Common myeloid progenitor, CD34-positive (primary cell): ENCODE measurements around the gene PCDHB9.
"Not testable (repeated sequence)": the region's sequence is repeated elsewhere in the genome, so short reads cannot be mapped to it uniquely, and the experiment has no call there.

Source experiments
- CTCF ChIA-PET: fragments of 350-600 bp; sonication (Branson Sonifier 250); formaldehyde crosslinking; loops from one replicate; lab custom pipeline; 2021; ENCODE audit warnings: antibody characterized with exemption; lab: Charles Lee
- POLR2A ChIA-PET: fragments of 350-600 bp; sonication (Branson Sonifier 250); formaldehyde crosslinking; loops from one replicate; lab custom pipeline; 2021; ENCODE audit warnings: antibody characterized with exemption; lab: Charles Lee
- DNase-seq, 3 donors: peaks; one replicate each; pipeline versions ENCODE4 v3.0.0 to v3.0.0-alpha.2; 2013
- H3K27ac ChIP-seq, 2 experiments: 1 replicate in 1 of 2; 2 replicates in 1 of 2; pipeline ENCODE4 v1.7.0; 2013; ENCODE audit warnings: inconsistent platforms in 2 of 2, low read length in 2 of 2, mild to moderate bottlenecking in 2 of 2, low read depth in 1 of 2, moderate library complexity in 1 of 2; ENCODE audit not compliant: severe bottlenecking in 2 of 2, insufficient read depth in 1 of 2, poor library complexity in 1 of 2
- H3K27me3 ChIP-seq, 5 experiments: replicated peaks in 2 of 5; 1 replicate in 3 of 5; 2 replicates in 2 of 5; pipeline versions ENCODE4 v1.6.1 to v1.7.0; 2013; ENCODE audit warnings: low read length in 4 of 5, mild to moderate bottlenecking in 2 of 5, moderate library complexity in 2 of 5, inconsistent platforms in 1 of 5; ENCODE audit not compliant: insufficient read depth in 5 of 5, control insufficient read depth in 4 of 5
- H3K36me3 ChIP-seq, 4 experiments: 1 replicate in 2 of 4; 2 replicates in 2 of 4; pipeline versions ENCODE4 v1.6.1 to v1.7.0; 2013; ENCODE audit warnings: low read length in 3 of 4, control low read depth in 1 of 4, mild to moderate bottlenecking in 1 of 4; ENCODE audit not compliant: control insufficient read depth in 4 of 4, insufficient read depth in 4 of 4
- H3K4me1 ChIP-seq, 4 experiments: 1 replicate in 3 of 4; 2 replicates in 1 of 4; pipeline versions ENCODE4 v1.6.1 to v1.7.1; 2013; ENCODE audit warnings: low read length in 3 of 4, mild to moderate bottlenecking in 3 of 4, control low read depth in 1 of 4, inconsistent platforms in 1 of 4, moderate library complexity in 1 of 4; ENCODE audit not compliant: control insufficient read depth in 4 of 4, insufficient read depth in 4 of 4; ENCODE audit errors: control extremely low read depth in 1 of 4
- H3K4me3 ChIP-seq, 7 experiments: 1 replicate in 4 of 7; 2 replicates in 3 of 7; pipeline versions ENCODE4 v1.5.1 to v1.7.0; 2013; ENCODE audit warnings: mild to moderate bottlenecking in 7 of 7, low read length in 6 of 7, moderate library complexity in 6 of 7, inconsistent platforms in 2 of 7, low read depth in 2 of 7, control low read depth in 1 of 7; ENCODE audit not compliant: insufficient read depth in 4 of 7, control insufficient read depth in 1 of 7; ENCODE audit errors: extremely low read depth in 1 of 7
- H3K9me3 ChIP-seq, 5 experiments: 1 replicate in 4 of 5; 2 replicates in 1 of 5; pipeline versions ENCODE4 v1.6.1 to v1.7.1; 2013; ENCODE audit warnings: low read length in 4 of 5, mild to moderate bottlenecking in 2 of 5, inconsistent platforms in 1 of 5, low read depth in 1 of 5, moderate library complexity in 1 of 5; ENCODE audit not compliant: control insufficient read depth in 4 of 5, insufficient read depth in 2 of 5; ENCODE audit errors: control extremely low read depth in 1 of 5
- WGBS: methylation state at CpG from one replicate; pipeline ENCODE4 v1.1.5; 2013; ENCODE audit not compliant: insufficient coverage; 5-methylcytosine and 5-hydroxymethylcytosine counted together

Gene PCDHB9

GRCh38 chr5:141152096-141152495, 34.9 kb upstream of the PCDHB9 start:
- H3K27ac ChIP-seq, H3K4me3 ChIP-seq, H3K4me1 ChIP-seq, CTCF ChIA-PET, DNase-seq, H3K36me3 ChIP-seq, POLR2A ChIA-PET: not testable (repeated sequence)
- WGBS = 30% methylated on average over 10 of the region's 36 CpGs
- Histone ChIP-seq H3K9me3 (peaks cover 3 to 44% (median 33%) of the 10 kb centered on the region in 5 experiments), H3K27me3 (peaks cover 5 to 40% (median 9%) of the 10 kb centered on the region in 5 experiments)

GRCh38 chr5:141155540-141156374, 31.2 kb upstream of the PCDHB9 start:
- Histone ChIP-seq H3K4me1 (no peaks in the 10 kb centered on the region), H3K27ac (no peak overlapping the region), H3K27me3 (peaks cover 2 to 38% (median 6%) of the 10 kb centered on the region in 5 experiments), H3K9me3 (peaks cover 3 to 42% (median 25%) of the 10 kb centered on the region in 5 experiments), H3K4me3 (no peak overlapping the region), H3K36me3 (no peaks in the 10 kb centered on the region)
- CTCF ChIA-PET = no interaction called here
- DNase-seq = no peak
- POLR2A ChIA-PET = no interaction called here
- WGBS = 29% methylated on average over 19 of the region's 21 CpGs

- H3K4me3 ChIP-seq, H3K27ac ChIP-seq, H3K4me1 ChIP-seq, DNase-seq, H3K36me3 ChIP-seq, POLR2A ChIA-PET, CTCF ChIA-PET: not testable (repeated sequence)
- H3K9me3 ChIP-seq = peaks cover 3 to 32% (median 17%) of the 10 kb centered on the region in 5 experiments
- 36% methylated on average over 16 of the region's 38 CpGs for whole genome bisulfite sequencing
- peaks cover 0 to 27% (median 2%) of the 10 kb centered on the region in 5 experiments for H3K27me3 ChIP-seq
Measured at GRCh38 chr5:141157356-141157755, 29.6 kb upstream of the PCDHB9 start.

DNA sequence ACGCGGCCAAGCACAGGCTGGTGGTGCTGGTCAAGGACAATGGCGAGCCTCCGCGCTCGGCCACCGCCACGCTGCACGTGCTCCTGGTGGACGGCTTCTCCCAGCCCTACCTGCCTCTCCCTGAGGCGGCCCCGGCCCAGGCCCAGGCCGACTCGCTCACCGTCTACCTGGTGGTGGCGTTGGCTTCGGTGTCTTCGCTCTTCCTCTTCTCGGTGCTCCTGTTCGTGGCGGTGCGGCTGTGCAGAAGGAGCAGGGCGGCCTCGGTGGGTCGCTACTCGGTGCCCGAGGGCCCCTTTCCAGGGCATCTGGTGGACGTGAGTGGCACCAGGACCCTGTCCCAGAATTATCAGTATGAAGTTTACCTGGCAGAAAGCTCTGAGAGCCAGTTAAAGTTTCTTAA, 29.1 kb upstream of the PCDHB9 start:
- POLR2A ChIA-PET, H3K4me3 ChIP-seq, H3K36me3 ChIP-seq, H3K27ac ChIP-seq, DNase-seq, H3K4me1 ChIP-seq, CTCF ChIA-PET: not testable (repeated sequence)
- WGBS = 40% methylated on average over 13 of the region's 28 CpGs
- Histone ChIP-seq H3K9me3 (peaks cover 2 to 30% (median 18%) of the 10 kb centered on the region in 5 experiments), H3K27me3 (peaks cover 0 to 26% (median 2%) of the 10 kb centered on the region in 5 experiments)

DNA sequence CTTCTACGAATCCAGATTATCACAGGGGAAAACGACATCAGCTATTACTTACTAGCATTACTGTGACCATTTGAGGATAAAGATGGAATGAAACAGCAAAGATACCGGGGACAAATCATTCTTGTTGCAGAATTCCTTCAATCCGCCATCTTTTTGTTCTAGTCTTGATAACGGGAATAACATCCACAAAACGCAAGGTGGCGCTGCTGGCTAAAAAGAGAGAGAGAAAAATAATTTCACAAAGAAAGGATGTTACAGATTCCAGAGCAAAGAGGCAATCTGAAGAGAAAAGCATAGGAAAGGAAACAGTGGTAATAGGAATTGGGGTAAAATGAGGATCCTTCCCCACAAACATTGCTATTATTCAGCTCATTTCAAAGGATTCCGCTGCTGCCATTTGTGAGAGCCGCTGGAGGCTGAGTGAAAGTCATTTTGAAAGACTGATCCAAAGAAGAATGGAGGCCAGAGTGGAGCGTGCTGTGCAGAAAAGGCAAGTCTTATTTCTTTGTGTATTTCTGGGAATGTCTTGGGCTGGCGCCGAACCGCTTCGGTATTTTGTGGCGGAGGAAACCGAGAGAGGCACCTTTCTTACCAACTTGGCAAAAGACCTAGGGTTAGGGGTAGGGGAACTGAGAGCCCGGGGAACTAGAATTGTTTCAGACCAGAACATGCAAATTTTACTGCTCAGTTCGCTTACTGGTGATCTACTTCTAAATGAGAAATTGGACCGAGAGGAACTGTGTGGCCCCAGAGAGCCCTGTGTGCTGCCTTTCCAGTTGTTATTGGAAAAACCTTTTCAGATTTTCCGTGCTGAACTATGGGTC, 14.4 kb upstream of the PCDHB9 start, which contains the start of gene PCDHB7:
TSS of gene PCDHB7 (plus strand) at position 264 of the 824 bp plus-strand sequence. CDS start at position 456, 192 bp downstream.
- CTCF ChIA-PET = no interaction called here
- H3K4me1 ChIP-seq = no peaks in the 10 kb centered on the region
- H3K9me3 ChIP-seq = peaks cover 4 to 28% (median 19%) of the 10 kb centered on the region in 5 experiments
- no peak within 1 kb of the TSS for H3K27ac ChIP-seq
- WGBS = 37% methylated on average over 16 of the region's 20 CpGs
- no peak within 1 kb of the TSS for H3K4me3 ChIP-seq
- POLR2A ChIA-PET = no interaction called here
- H3K27me3 ChIP-seq = peaks cover 10 to 29% (median 16%) of the 10 kb centered on the region in 5 experiments
- DNase-seq = peak in 2 of 3 donors; percentile 11 to 27
- H3K36me3 ChIP-seq = no peaks in the 10 kb centered on the region

DNA sequence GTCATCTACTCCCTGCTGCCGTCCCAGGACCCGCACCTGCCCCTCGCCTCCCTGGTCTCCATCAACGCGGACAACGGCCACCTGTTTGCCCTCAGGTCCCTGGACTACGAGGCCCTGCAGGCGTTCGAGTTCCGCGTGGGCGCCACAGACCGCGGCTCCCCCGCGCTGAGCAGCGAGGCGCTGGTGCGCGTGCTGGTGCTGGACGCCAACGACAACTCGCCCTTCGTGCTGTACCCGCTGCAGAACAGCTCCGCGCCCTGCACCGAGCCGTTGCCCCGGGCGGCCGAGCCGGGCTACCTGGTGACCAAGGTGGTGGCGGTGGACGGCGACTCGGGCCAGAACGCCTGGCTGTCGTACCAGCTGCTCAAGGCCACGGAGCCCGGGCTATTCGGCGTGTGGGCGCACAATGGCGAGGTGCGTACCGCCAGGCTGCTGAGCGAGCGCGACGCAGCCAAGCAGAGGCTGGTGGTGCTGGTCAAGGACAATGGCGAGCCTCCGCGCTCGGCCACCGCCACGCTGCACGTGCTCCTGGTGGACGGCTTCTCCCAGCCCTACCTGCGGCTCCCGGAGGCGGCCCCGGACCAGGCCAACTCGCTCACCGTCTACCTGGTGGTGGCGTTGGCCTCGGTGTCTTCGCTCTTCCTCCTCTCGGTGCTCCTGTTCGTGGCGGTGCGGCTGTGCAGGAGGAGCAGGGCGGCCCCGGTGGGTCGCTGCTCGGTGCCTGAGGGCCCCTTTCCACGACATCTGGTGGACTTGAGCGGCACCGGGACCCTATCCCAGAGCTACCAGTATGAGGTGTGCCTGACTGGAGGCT, 12.5 kb upstream of the PCDHB9 start:
- H3K4me1 ChIP-seq, DNase-seq, CTCF ChIA-PET, H3K27ac ChIP-seq, POLR2A ChIA-PET, H3K4me3 ChIP-seq, H3K36me3 ChIP-seq: not testable (repeated sequence)
- H3K9me3 ChIP-seq = peaks cover 4 to 38% (median 22%) of the 10 kb centered on the region in 5 experiments
- 40% methylated on average over 52 of the region's 79 CpGs for WGBS
- peaks cover 13 to 38% (median 17%) of the 10 kb centered on the region in 5 experiments for H3K27me3 ChIP-seq
